GM19023 (cell line): ENCODE results near the gene FIBP.
"Not testable (repeated sequence)": the region's sequence is repeated elsewhere in the genome, so short reads cannot be mapped to it uniquely, and the experiment has no call there.

Experiments
- ATAC-seq: cut with Tn5 transposase; IDR thresholded peaks from one replicate; pipeline ENCODE4 v1.9.1; 2021; ENCODE audit warnings: mild to moderate bottlenecking, moderate library complexity; ENCODE audit not compliant: unreplicated experiment

The FIBP gene

GRCh38 chr11:65849366-65849765, 38.9 kb downstream of the FIBP start:
- no peak for ATAC-seq

DNA sequence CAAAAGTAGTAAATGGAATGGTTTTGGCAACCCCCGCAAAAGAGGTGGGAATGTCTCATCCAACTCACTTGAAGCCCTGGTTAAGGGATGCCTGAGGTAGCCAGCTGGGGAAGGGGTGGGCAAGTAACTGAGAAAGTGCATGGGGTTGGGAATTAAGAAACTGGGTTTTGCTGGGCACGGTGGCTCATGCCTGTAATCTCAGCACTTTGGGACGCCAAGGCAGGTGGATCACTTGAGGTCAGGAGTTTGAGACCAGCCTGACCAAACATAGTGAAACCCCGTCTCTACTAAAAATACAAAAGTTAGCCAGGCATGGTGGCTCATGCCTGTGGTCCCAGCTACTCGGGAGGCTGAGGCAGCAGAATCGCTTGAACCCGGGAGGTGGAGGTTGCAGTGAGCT, 39.6 kb downstream of the FIBP start:
- not testable (repeated sequence) for ATAC-seq

- no peak for ATAC-seq
Observed at GRCh38 chr11:65847746-65848145, 40.5 kb downstream of the FIBP start.

DNA sequence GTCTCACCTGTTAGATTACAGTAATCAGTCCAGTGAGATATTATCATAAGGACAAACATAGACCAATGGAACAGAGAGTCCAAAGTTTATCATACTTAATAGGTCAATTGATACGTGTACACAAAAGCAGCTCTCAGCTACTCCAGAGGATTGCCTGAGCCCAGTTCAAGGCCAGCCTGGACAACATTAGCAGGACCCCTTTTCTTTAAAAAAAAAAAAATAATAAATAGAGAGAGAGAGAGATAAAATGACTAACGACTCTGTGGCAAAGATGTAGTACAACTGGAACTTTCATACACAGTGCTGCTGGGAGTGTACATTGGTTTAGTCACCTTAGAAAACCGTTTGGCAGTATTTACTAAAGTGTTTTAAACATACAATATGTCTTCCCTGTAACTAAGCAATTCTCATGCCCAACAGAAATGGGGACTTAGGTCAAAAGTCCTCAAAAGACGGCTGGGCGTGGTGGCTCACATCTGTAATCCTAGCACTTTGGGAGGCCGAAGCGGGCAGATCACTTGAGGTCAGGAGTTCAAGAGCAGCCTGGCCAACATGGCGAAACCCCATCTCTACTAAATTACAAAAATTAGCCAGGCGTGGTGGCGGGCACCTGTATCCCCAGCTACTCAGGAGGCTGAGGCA, 43.9 kb downstream of the FIBP start:
- ATAC-seq = no peak

DNA sequence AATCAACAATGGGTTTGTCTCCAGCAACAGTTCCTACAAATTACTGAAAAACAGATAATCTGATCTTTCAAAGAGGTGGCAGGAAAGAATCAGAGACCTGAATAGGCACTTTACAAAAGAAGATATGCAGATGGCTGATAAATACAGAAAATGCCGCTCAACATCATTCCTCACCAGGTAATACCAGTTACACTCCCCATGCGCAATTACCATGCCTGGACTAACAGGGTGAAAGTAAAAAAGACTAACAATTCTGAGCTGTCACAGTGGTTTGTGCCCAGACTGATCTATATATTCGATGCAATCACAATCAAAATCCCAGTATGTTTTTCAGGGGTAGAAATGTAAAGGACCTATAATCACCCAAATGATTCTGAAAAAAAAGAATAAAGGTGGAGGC, 44.5 kb downstream of the FIBP start:
- no peak for ATAC-seq

GRCh38 chr11:65842144-65842543, 46.1 kb downstream of the FIBP start:
- ATAC-seq = no peak

GRCh38 chr11:65834202-65834601, 54.1 kb downstream of the FIBP start:
- ATAC-seq = no peak
